Jurkat, Clone E6-1 (cell line): Measurements from ENCODE around the gene SOX9.
"Not testable (repeated sequence)": the region's sequence is repeated elsewhere in the genome, so short reads cannot be mapped to it uniquely, and the experiment has no call there.

Experiments used
- DNase-seq: peaks from one replicate; pipeline ENCODE4 v3.0.0-alpha.2; 2011; ENCODE audit warnings: low read depth, low spot score
- H3K4me3 ChIP-seq: 2 replicates; pipeline ENCODE4 v1.5.1; 2011; ENCODE audit warnings: mild to moderate bottlenecking, low read length, control low read depth, moderate library complexity

Gene SOX9

DNA sequence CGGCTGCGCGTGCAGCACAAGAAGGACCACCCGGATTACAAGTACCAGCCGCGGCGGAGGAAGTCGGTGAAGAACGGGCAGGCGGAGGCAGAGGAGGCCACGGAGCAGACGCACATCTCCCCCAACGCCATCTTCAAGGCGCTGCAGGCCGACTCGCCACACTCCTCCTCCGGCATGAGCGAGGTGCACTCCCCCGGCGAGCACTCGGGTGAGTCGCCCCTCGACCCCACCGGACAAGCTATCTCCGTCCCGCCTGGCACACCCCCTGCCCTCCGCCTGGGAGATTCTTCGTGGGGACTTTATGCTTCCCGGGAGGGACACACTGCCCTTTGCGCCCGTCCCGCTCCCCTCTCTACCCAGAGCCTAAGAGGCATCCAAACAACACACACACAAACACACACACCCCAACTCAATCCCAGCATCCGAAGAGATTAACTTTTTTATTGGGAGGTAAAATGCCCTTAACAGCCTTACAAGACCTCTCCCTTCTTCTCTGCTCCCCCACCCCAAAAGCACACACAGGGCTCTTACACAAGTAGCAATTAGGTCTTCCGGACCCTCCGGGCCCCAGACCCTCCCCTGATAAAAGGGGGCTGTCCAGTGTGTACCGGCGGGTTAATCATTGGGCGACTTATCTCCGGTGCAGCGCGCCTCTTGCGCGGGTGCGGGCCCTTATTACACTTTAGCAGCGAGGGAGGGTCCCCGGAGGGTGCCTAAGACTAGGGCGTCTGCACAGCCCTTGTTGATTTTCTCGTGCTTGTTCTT lies 2.1 kb downstream of the SOX9 start:
- no peak for DNase-seq
- H3K4me3 ChIP-seq, result no peak overlapping the region

DNA sequence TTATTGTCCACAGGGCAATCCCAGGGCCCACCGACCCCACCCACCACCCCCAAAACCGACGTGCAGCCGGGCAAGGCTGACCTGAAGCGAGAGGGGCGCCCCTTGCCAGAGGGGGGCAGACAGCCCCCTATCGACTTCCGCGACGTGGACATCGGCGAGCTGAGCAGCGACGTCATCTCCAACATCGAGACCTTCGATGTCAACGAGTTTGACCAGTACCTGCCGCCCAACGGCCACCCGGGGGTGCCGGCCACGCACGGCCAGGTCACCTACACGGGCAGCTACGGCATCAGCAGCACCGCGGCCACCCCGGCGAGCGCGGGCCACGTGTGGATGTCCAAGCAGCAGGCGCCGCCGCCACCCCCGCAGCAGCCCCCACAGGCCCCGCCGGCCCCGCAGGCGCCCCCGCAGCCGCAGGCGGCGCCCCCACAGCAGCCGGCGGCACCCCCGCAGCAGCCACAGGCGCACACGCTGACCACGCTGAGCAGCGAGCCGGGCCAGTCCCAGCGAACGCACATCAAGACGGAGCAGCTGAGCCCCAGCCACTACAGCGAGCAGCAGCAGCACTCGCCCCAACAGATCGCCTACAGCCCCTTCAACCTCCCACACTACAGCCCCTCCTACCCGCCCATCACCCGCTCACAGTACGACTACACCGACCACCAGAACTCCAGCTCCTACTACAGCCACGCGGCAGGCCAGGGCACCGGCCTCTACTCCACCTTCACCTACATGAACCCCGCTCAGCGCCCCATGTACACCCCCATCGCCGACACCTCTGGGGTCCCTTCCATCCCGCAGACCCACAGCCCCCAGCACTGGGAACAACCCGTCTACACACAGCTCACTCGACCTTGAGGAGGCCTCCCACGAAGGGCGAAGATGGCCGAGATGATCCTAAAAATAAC lies 3.0 kb downstream of the SOX9 start:
- DNase-seq, result no peak
- no peak overlapping the region for H3K4me3 ChIP-seq

- no peak overlapping the region for H3K4me3 ChIP-seq
- no peak for DNase-seq
These were observed 3.6 kb downstream of the SOX9 start for GRCh38 chr17:72124438-72124775.

- no peak overlapping the region for H3K4me3 ChIP-seq
- DNase-seq, result no peak
These were observed 4.4 kb downstream of the SOX9 start for GRCh38 chr17:72125226-72125651.

DNA sequence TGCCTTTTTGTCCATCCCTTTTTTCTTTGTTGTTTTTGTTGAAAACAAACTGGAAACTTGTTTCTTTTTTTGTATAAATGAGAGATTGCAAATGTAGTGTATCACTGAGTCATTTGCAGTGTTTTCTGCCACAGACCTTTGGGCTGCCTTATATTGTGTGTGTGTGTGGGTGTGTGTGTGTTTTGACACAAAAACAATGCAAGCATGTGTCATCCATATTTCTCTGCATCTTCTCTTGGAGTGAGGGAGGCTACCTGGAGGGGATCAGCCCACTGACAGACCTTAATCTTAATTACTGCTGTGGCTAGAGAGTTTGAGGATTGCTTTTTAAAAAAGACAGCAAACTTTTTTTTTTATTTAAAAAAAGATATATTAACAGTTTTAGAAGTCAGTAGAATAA lies 4.9 kb downstream of the SOX9 start:
- no peak overlapping the region for H3K4me3 ChIP-seq
- no peak for DNase-seq

GRCh38 chr17:72126575-72127486 lies 6.0 kb downstream of the SOX9 start:
- no peak for DNase-seq
- H3K4me3 ChIP-seq, result no peak overlapping the region

- no peak for DNase-seq
- H3K4me3 ChIP-seq, result no peak overlapping the region
These were observed 7.2 kb downstream of the SOX9 start for GRCh38 chr17:72128039-72128438.

DNA sequence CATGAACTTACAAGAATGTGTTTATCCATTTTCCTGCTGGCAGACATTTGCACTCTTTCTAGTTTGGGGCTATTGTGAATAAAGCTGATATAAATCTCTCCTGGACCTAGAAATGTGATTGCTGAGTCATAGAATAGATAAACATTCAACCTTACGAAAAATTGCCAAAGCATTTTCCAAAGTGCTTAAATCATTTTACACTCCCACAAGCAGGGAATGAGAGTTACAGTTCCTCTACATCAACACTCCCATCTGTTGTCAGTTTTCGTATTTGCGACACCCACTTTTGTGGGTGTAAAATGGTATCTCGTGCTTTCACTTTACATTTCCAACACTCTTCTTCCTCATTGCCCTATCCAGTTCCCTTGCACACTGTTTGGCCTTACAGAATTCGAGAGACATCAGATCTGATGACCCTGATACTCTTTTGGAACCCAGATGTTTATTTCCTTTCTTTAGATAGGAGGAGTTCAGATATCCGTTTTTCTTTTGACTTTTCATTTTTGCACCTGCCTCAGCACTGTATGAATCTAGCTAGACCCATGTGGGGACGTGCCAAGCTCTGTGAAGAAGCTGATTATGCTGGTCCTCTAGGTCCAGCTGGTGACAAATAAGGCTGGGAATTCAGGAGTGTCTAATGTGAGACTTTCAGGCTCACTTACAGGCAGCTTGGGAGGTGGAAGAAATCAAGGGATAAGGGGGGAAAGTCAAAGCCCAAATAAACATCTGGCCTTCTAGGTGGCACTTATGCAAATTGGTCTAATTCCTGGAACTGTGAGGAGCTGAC lies 14.0 kb downstream of the SOX9 start:
- no peak overlapping the region for H3K4me3 ChIP-seq
- DNase-seq, result no peak

DNA sequence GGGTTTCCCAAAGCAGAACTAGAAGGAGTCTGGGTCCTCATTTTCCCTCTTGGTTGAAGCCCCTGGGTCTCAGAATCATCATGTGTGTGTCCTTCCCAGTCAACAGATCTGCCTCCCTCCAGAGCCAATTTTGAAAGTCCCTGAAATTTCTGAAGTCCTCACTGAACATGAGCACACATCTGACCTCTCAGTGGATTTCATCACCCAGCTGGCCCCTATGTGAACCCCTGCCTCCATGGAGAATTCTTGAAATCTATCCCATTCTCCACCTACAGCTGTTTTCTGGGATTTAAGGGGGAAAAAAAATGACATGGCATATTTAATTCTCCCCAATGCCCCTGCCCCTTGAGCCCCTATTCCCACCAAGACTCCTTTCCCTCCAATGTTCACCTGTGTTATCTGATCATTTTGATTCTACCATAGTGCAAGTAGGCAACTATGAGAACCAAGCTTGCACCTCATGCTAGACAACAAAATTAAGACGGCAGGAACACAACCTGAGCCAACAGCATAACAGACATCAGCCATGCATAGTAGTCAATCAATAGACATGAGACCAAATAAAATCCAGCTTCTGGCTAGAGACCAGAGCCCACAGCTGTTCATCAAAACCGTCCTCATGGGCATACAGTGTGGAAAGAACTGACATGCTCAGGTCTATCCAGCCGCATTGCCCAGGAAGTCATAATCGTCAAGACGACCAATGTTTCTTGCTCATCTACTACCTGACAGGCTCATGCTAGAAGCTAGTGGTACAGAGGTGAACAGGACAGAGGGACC lies 14.9 kb downstream of the SOX9 start:
- DNase-seq, result no peak
- H3K4me3 ChIP-seq, result no peak overlapping the region

- H3K4me3 ChIP-seq, result no peak overlapping the region
- DNase-seq, result no peak
These were observed 15.9 kb downstream of the SOX9 start for GRCh38 chr17:72136692-72137091.

- no peak for DNase-seq
- H3K4me3 ChIP-seq, result no peak overlapping the region
These were observed 16.3 kb downstream of the SOX9 start for GRCh38 chr17:72137161-72137560.

- no peak overlapping the region for H3K4me3 ChIP-seq
- no peak for DNase-seq
These were observed 18.4 kb downstream of the SOX9 start for GRCh38 chr17:72139212-72139611.

GRCh38 chr17:72141336-72141735 lies 20.5 kb downstream of the SOX9 start:
- no peak for DNase-seq
- H3K4me3 ChIP-seq, result no peak overlapping the region

GRCh38 chr17:72142097-72142496 lies 21.3 kb downstream of the SOX9 start:
- not testable (repeated sequence) for H3K4me3 ChIP-seq, DNase-seq

DNA sequence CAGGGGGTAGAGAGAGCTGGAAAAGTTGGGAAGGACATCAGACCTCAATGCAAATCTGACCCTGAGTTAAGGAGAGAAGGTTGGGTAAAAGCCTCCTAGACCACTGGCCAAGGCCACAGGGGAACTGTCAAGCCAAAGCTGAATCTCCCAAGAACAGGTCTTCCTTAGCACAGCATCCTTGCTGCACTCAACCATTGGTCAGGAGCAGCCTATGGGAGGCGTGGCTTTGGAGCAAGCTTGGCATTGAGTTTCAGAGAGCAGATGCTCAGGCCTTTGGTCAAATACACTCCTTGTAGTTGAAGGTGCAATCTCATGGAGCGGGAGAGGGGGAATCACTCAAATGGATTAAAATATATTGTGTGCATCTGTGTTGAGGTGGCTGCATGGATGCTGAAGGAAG lies 21.8 kb downstream of the SOX9 start:
- H3K4me3 ChIP-seq, result no peak overlapping the region
- DNase-seq, result no peak

DNA sequence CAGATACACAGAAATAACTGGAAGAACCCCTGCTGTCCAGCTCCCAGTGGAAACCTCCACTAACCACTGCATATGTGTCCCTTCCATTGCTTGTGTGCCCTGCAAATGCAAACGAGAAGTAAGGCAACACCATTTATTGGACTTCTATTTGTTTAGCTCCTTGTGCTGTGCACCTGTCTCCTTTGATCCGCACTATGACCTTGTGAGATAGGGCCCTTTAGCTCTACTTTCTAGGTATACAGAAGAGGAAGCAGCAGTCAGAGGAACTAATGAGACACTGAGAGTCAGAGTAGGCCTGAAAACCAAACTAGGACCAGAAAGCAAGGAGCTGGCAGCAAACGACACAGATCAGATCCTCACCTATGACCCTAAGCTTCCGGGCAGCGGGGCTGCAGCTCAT lies 22.4 kb downstream of the SOX9 start:
- DNase-seq, result no peak
- no peak overlapping the region for H3K4me3 ChIP-seq

DNA sequence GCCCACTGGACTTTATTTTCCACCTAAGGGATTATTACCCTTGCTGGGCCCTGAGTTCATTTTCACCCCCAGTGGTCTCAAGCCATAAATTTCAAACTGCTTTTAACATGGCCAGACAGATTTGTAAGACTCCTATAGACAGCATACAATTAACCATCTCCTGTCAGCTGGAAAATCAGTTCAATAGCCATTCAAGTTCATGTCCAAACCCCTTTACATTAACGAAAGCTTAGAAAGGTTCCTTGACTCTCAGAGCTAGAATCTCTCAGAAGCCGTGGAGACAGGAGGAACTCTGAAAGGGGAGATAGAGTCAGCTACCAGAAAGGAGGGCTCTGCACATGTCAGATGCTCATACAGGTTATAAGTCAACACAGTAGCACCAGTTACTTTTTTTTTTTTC lies 23.3 kb downstream of the SOX9 start:
- H3K4me3 ChIP-seq, result no peak overlapping the region
- DNase-seq, result no peak

GRCh38 chr17:72145562-72145961 lies 24.7 kb downstream of the SOX9 start:
- no peak for DNase-seq
- H3K4me3 ChIP-seq, result no peak overlapping the region
